ENCODE data around the gene DNAJC13.

The DNAJC13 gene

GRCh38 chr3:132405188-132405587, 12.1 kb upstream of the DNAJC13 start:
- DNase-seq (ENCODE audit: low read depth in 2 of 2), result no peak

GRCh38 chr3:132405609-132406299, 11.5 kb upstream of the DNAJC13 start:
- no peak for DNase-seq (ENCODE audit: low read depth in 2 of 2)

- no peak for DNase-seq (ENCODE audit: low read depth in 2 of 2)
These were observed 10.7 kb upstream of the DNAJC13 start for GRCh38 chr3:132406587-132406986.

- no peak for DNase-seq (ENCODE audit: low read depth in 2 of 2)
These were observed 10.3 kb upstream of the DNAJC13 start for GRCh38 chr3:132407025-132407424.

GRCh38 chr3:132414841-132415240, 2.5 kb upstream of the DNAJC13 start:
- DNase-seq (ENCODE audit: low read depth in 2 of 2), result no peak

- no peak for DNase-seq (ENCODE audit: low read depth in 2 of 2)
These were observed 1.1 kb upstream of the DNAJC13 start for GRCh38 chr3:132416161-132416560.

- DNase-seq (ENCODE audit: low read depth in 2 of 2), result peak; percentile 10 to 25
These were observed 551 bp downstream of the DNAJC13 start for GRCh38 chr3:132417695-132418411.

- DNase-seq (ENCODE audit: low read depth in 2 of 2), result no peak
These were observed 1.6 kb downstream of the DNAJC13 start for GRCh38 chr3:132418916-132419315.

- DNase-seq (ENCODE audit: low read depth in 2 of 2), result no peak
These were observed 4.5 kb downstream of the DNAJC13 start for GRCh38 chr3:132421832-132422231.

- DNase-seq (ENCODE audit: low read depth in 2 of 2), result no peak
These were observed 5.2 kb downstream of the DNAJC13 start for GRCh38 chr3:132422531-132422930.

- DNase-seq (ENCODE audit: low read depth in 2 of 2), result peak in 1 of 2 donors; percentile 2
These were observed 15.3 kb downstream of the DNAJC13 start for GRCh38 chr3:132432639-132433038.

- no peak for DNase-seq (ENCODE audit: low read depth in 2 of 2)
These were observed 15.8 kb downstream of the DNAJC13 start for GRCh38 chr3:132433121-132433520.

GRCh38 chr3:132435224-132435910, 18.1 kb downstream of the DNAJC13 start:
- DNase-seq (ENCODE audit: low read depth in 2 of 2), result no peak

GRCh38 chr3:132435911-132436425, 18.7 kb downstream of the DNAJC13 start:
- DNase-seq (ENCODE audit: low read depth in 2 of 2), result no peak

GRCh38 chr3:132443421-132443820, 26.1 kb downstream of the DNAJC13 start:
- no peak for DNase-seq (ENCODE audit: low read depth in 2 of 2)

GRCh38 chr3:132444383-132444782, 27.1 kb downstream of the DNAJC13 start:
- DNase-seq (ENCODE audit: low read depth in 2 of 2), result no peak

- no peak for DNase-seq (ENCODE audit: low read depth in 2 of 2)
These were observed 28.5 kb downstream of the DNAJC13 start for GRCh38 chr3:132445817-132446216.

- no peak for DNase-seq (ENCODE audit: low read depth in 2 of 2)
These were observed 31.1 kb downstream of the DNAJC13 start for GRCh38 chr3:132448216-132448961.

GRCh38 chr3:132456136-132456535, 38.8 kb downstream of the DNAJC13 start:
- no peak for DNase-seq (ENCODE audit: low read depth in 2 of 2)

- DNase-seq (ENCODE audit: low read depth in 2 of 2), result no peak
These were observed 39.3 kb downstream of the DNAJC13 start for GRCh38 chr3:132456571-132456970.

- DNase-seq (ENCODE audit: low read depth in 2 of 2), result no peak
These were observed 40.0 kb downstream of the DNAJC13 start for GRCh38 chr3:132457286-132457685.

- DNase-seq (ENCODE audit: low read depth in 2 of 2), result no peak
These were observed 42.2 kb downstream of the DNAJC13 start for GRCh38 chr3:132459551-132459950.

Data from stimulated activated CD8-positive, alpha-beta memory T cell treated with anti-CD3 and anti-CD28 coated beads, Interleukin-7, amount 100 ng/mL, for 4 hours (primary cell).